ENCODE measurements around the gene LEF1. TPM values are rescaled to one million over a fixed set of nuclear protein-coding genes. Genes with fewer than 3 reads are reported as not detected.

The LEF1 gene
- total RNA-seq, 1 experiment from 2014 or later, result 2.0 TPM

- ChIA-PET CTCF (interaction anchor here (0.6 to 1.4 kb wide), 5 partner anchors 8 to 442 kb away, joined by 3 to 7 read pairs (median 3); no protein-coding TSS in a partner anchor), POLR2A (no interaction called here)
- no peaks in the 10 kb centered on the region for H3K27me3 Mint-ChIP-seq (ENCODE audit: insufficient read depth, unreplicated experiment)
- no peaks in the 10 kb centered on the region for H3K9me3 Mint-ChIP-seq (ENCODE audit: unreplicated experiment)
- H3K4me1 Mint-ChIP-seq (ENCODE audit: insufficient read depth, unreplicated experiment), result peaks cover 11% of the 10 kb centered on the region
- H3K36me3 Mint-ChIP-seq (ENCODE audit: insufficient read depth, unreplicated experiment), result no peaks in the 10 kb centered on the region
- TF ChIP-seq CTCF (IDR thresholded peaks at IDR 0.05; ENCODE audit: unreplicated experiment), result peak; percentile 11
- intact Hi-C loops (cut with micrococcal nuclease), result no loop called here
- no TSS peak for BruUV-seq (replicated peaks)
- H3K27ac Mint-ChIP-seq (ENCODE audit: low read depth, unreplicated experiment), result no peak overlapping the region
- H3K4me3 Mint-ChIP-seq (ENCODE audit: unreplicated experiment), result no peak overlapping the region
- no peak for DNase-seq (ENCODE audit: unreplicated experiment)
These were observed 37.8 kb downstream of the LEF1 start for GRCh38 chr4:108130955-108131354.

GRCh38 chr4:108129196-108129595 is 39.5 kb downstream of the LEF1 start:
- Mint-ChIP-seq H3K36me3 (ENCODE audit: insufficient read depth, unreplicated experiment) (no peaks in the 10 kb centered on the region), H3K4me3 (ENCODE audit: unreplicated experiment) (no peak overlapping the region), H3K9me3 (ENCODE audit: unreplicated experiment) (no peaks in the 10 kb centered on the region), H3K4me1 (ENCODE audit: insufficient read depth, unreplicated experiment) (no peaks in the 10 kb centered on the region), H3K27me3 (ENCODE audit: insufficient read depth, unreplicated experiment) (no peaks in the 10 kb centered on the region), H3K27ac (ENCODE audit: low read depth, unreplicated experiment) (no peak overlapping the region)
- ChIA-PET CTCF (no interaction called here), POLR2A (no interaction called here)
- BruUV-seq (replicated peaks), result no TSS peak
- no peak for DNase-seq (ENCODE audit: unreplicated experiment)
- intact Hi-C loops (cut with micrococcal nuclease), result no loop called here
- no peak for TF ChIP-seq CTCF (IDR thresholded peaks at IDR 0.05; ENCODE audit: unreplicated experiment)

- no peaks in the 10 kb centered on the region for H3K9me3 Mint-ChIP-seq (ENCODE audit: unreplicated experiment)
- H3K27ac Mint-ChIP-seq (ENCODE audit: low read depth, unreplicated experiment), result no peak overlapping the region
- no peaks in the 10 kb centered on the region for H3K27me3 Mint-ChIP-seq (ENCODE audit: insufficient read depth, unreplicated experiment)
- no peak for DNase-seq (ENCODE audit: unreplicated experiment)
- intact Hi-C loops (cut with micrococcal nuclease), result no loop called here
- TF ChIP-seq CTCF (IDR thresholded peaks at IDR 0.05; ENCODE audit: unreplicated experiment), result no peak
- ChIA-PET CTCF (interaction anchor here (0.6 kb wide), 1 partner anchor 169 kb away, joined by 3 read pairs; no protein-coding TSS in a partner anchor), POLR2A (no interaction called here)
- BruUV-seq (replicated peaks), result no TSS peak
- no peak overlapping the region for H3K4me3 Mint-ChIP-seq (ENCODE audit: unreplicated experiment)
- H3K4me1 Mint-ChIP-seq (ENCODE audit: insufficient read depth, unreplicated experiment), result no peaks in the 10 kb centered on the region
- no peaks in the 10 kb centered on the region for H3K36me3 Mint-ChIP-seq (ENCODE audit: insufficient read depth, unreplicated experiment)
These were observed 41.9 kb downstream of the LEF1 start for GRCh38 chr4:108126806-108127205.

- Mint-ChIP-seq H3K9me3 (ENCODE audit: unreplicated experiment) (no peaks in the 10 kb centered on the region), H3K4me3 (ENCODE audit: unreplicated experiment) (no peak overlapping the region), H3K4me1 (ENCODE audit: insufficient read depth, unreplicated experiment) (no peaks in the 10 kb centered on the region), H3K27me3 (ENCODE audit: insufficient read depth, unreplicated experiment) (no peaks in the 10 kb centered on the region), H3K27ac (ENCODE audit: low read depth, unreplicated experiment) (no peak overlapping the region), H3K36me3 (ENCODE audit: insufficient read depth, unreplicated experiment) (no peaks in the 10 kb centered on the region)
- CTCF ChIA-PET, result interaction anchor here (0.5 kb wide), 1 partner anchor 93 kb away, joined by 3 read pairs; no protein-coding TSS in a partner anchor
- intact Hi-C loops (cut with micrococcal nuclease), result no loop called here
- POLR2A ChIA-PET, result interaction anchor here (1.1 kb wide), 1 partner anchor 19 kb away, joined by 3 read pairs; no protein-coding TSS in a partner anchor
- no peak for TF ChIP-seq CTCF (IDR thresholded peaks at IDR 0.05; ENCODE audit: unreplicated experiment)
- no peak for DNase-seq (ENCODE audit: unreplicated experiment)
- BruUV-seq (replicated peaks), result no TSS peak
These were observed 47.9 kb downstream of the LEF1 start for GRCh38 chr4:108120789-108121188.
